Stomach (tissue), 4 donors: Measurements from ENCODE around the gene ZACN.

Experiments
- CTCF ChIP-seq, 7 experiments: fragments of 450-650 bp in 4 of 7; fragments of 200-600 bp in 3 of 7; sonication (generic) in 3 of 7; IDR thresholded peaks; one replicate each; pipeline ENCODE4 v1.5.1; 2016 to 2019; ENCODE audit warnings: antibody characterized with exemption in 7 of 7, control low read depth in 2 of 7, mild to moderate bottlenecking in 1 of 7
- EP300 ChIP-seq: sonication (generic); formaldehyde crosslinking; IDR thresholded peaks from one replicate; pipeline ENCODE4 v1.6.1; 2017; ENCODE audit warnings: antibody characterized with exemption
- POLR2A ChIP-seq, 4 donors: fragments of 450-650 bp; IDR thresholded peaks; one replicate each; pipeline ENCODE4 v1.6.1; 2016; ENCODE audit warnings: antibody characterized with exemption in 4 of 4, control low read depth in 2 of 4, mild to moderate bottlenecking in 1 of 4, moderate library complexity in 1 of 4

GRCh38 chr17:76120658-76121008, 41.7 kb downstream of the ZACN start:
- TF ChIP-seq CTCF (IDR thresholded peaks at IDR 0.05) (no peak), POLR2A (IDR thresholded peaks at IDR 0.05) (no peak), EP300 (no peak)
